Stimulated activated CD4-positive, alpha-beta T cell treated with anti-CD3 and anti-CD28 coated beads, Interleukin-1b, Interleukin-23, amount 100 ng/mL, for 1 hour (primary cell): ENCODE results near the gene YIPF6.
"Not testable (repeated sequence)": the region's sequence is repeated elsewhere in the genome, so short reads cannot be mapped to it uniquely, and the experiment has no call there.

Experiments
- DNase-seq, 2 donors: peaks; one replicate each; pipeline ENCODE4 v3.0.0-alpha.2; 2020; ENCODE audit warnings: low read depth in 2 of 2

YIPF6 gene

GRCh38 chrX:68506649-68507048, 7.8 kb downstream of the YIPF6 start:
- DNase-seq = no peak

DNA sequence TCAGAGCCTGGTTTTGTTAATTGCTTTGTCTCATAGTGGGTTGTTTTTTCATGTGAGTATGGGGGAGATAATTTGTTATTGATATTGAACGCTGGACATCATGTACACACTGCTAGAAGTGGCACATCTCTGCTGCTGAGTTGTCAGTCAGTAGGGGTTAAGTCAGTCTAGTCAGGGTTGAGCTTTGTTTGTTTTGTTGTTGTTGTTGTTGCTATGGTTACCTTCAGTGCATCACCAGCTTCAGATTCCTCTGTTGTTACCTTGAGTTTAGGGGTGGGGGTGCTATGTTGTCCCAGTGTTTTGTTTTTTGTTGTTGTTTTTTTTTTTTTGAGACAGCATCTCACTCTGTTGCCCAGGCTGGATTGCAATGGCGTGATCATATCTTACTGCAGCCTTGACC, 9.9 kb downstream of the YIPF6 start:
- DNase-seq = no peak

DNA sequence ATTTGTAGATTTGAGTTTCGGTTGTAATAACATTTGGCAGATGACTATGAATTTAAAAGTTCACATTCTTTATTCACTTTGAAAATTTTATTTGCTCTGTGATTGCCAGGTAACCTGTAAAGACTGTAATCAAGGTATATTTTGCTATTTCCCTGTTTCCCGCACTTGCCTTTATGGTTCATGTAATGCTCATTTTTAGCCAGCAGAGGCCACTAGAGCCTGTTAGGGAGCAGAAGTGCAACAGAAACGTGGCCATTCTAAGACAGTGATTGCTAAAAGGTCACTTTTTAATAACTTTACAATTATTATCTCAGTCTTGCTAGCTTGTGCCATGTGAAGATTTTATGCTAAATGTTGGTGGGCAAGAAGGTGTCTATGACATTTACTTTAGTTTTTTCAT, 12.4 kb downstream of the YIPF6 start:
- DNase-seq = no peak

DNA sequence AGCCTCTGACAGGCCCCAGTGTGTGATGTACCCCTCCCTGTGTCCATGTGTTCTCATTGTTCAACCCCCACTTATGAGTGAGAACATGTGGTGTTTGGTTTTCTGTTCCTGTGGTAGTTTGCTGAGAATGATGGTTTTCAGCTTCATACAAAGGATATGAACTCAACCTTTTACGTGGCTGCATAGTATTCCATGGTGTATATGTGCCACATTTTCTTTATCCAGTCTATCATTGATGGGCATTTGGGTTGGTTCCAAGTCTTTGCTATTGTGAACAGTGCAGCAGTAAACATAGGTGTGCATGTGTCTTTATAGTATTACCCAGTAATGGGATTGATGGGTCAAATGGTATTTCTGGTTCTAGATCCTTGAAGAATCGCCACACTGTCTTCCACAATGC, 25.8 kb downstream of the YIPF6 start:
- DNase-seq = not testable (repeated sequence)

DNA sequence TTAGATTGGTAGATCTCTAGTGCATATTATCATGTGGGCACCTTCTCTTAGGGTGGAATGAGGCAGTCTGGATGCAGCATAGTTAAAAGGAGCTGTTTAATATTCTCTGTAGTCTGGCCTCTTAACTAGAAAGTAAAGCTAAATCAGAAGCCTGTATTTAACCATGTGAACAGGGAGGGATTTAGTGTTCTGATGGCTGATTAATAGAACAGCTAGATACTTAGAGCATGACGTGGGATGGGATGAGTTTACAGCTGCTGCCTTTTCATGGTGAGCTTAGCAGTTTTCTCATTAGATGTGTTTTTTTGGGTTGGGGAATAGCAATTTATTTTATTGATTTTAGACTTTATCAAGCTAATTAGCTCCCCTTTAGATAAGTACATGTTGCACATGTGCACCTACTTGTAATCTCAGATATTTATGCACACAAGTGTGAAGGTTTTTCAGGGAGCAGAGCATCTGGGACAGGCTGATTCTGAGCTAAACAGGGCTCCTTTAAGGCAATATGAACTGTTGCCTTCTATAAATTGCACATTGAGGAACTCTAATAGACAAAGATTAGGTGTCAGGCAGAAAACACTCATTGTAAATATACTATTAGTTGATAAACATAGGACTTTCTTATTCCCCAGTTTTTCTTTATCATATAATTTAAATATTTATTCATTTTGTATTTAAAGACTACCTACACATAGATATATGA, 34.1 kb downstream of the YIPF6 start:
- no peak for DNase-seq

GRCh38 chrX:68533656-68534055, 34.8 kb downstream of the YIPF6 start:
- DNase-seq = no peak

DNA sequence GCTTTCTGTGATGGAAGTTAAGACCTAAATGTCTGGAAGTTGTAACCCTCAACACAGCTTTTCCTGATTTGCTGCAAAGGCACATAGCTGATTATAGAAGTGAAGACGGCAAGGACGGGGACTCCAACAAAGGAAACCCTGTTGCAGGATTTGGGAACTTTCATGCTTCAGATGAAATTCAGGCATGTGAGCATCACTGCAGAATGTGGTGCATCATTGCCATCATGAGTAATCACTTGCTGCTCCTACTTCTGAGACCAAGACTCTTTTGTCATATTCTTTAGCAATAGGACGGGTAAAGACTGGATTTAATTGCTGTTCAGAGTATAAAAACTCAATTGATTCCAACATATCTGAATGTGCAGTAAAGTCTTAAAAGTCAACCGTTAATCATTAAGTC, 35.8 kb downstream of the YIPF6 start:
- no peak for DNase-seq

GRCh38 chrX:68536429-68536828, 37.6 kb downstream of the YIPF6 start:
- DNase-seq = no peak

DNA sequence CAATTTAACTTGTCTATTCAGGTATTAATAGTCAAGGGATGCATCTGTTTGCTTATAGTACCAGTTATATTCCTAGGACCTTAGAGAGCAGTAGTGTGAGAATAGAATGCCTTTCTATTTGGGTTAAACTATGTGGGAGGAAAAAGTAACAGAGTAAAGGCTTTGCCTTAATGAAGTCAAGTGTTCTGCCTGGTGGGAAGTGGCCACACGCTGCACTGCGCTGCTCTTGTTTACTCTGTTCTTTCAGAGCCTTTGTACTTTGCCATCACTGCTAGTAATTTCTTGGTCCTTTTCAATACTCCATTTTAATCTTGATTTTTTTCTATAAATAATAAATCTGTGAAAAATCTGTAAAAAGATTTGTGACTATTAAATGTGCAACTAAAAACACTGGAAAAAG, 38.0 kb downstream of the YIPF6 start:
- DNase-seq = no peak

GRCh38 chrX:68550193-68550592, 51.3 kb downstream of the YIPF6 start:
- no peak for DNase-seq

DNA sequence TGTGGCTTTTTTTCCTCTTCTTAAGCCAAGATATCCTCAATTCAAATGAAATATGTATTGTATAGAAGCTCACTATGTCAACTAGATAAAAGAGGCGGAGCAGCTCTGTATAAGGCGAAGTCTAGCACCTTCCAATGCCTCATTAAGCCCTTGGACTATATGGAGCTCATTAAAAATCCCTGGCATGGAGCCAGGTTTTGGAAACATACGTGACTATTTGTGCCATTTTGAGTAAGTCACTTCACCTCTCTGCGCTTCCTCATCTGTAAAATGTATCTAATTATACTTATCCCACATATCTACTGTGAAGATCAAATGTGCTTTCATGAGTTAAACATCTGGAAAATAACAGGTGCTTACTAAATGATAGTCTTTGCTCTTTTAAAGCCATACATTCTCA, 57.2 kb downstream of the YIPF6 start:
- no peak for DNase-seq

DNA sequence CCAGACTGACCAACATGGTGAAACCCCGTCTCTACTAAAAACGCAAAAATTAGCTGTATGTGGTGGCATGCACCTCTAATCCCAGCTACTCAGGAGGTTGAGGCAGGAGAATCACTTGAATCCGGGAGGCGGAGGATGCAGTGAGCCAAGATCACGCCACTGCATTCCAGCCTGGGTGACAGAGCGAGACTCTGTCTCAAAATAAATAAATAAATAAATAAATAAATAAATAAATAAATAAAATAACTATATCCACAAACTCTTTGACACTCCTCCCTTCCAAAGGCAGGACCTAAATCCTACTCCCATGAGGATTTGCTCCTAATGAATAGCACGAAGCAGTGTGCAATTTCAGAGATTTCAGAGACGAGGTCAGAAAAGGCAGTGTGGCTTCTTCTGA, 58.3 kb downstream of the YIPF6 start:
- DNase-seq = not testable (repeated sequence)

DNA sequence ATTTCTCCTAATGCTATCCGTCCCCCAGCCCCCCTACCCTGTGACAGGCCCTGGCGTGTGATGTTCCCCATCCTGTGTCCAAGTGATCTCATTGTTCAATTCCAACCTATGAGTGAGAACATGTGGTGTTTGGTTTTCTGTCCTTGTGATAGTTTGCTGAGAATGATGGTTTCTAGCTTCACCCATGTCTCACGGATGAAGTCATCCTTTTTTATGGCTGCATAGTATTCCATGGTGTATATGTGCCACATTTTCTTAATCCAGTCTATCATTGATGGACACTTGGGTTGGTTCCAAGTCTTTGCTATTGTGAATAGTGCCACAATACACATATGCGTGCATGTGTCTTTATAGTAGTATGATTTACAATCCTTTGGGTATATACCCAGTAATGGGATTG, 61.1 kb downstream of the YIPF6 start:
- DNase-seq = not testable (repeated sequence)

DNA sequence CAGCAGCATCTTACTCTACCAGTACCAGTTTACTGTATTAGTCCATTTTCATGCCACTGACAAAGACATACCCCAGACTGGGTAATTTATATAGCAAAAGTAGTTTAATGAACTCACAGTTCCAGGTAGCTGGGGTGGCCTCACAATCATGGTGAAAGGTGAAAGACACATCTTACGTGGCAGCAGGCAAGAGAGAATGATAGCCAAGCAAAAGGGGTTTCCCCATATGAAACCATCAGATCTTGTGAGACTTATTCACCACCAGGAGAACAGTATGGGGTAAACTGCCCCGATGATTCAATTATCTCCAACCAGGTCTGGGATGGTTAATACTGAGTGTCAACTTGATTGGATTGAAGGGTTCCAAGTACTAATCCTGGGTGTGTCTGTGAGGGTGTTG, 69.3 kb downstream of the YIPF6 start:
- no peak for DNase-seq

DNA sequence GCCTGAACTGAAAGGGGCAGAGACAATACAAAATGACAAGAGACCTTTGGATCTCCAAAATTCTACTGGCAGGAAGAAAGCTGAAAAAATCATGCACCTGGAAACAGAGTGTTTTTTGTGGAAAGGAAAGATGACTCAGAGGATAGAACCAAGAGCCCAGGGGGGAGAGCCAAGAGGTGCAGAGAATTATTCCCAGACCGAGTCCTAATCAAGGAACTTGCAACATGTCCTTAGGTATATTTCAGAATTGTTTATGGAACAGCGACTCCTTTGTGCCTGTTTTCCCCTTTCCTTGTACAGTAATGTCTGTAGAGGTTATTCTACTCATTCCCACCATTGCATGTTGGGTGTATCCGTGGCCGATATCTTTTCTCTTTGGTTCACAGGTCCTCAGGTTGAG, 71.7 kb downstream of the YIPF6 start:
- no peak for DNase-seq

DNA sequence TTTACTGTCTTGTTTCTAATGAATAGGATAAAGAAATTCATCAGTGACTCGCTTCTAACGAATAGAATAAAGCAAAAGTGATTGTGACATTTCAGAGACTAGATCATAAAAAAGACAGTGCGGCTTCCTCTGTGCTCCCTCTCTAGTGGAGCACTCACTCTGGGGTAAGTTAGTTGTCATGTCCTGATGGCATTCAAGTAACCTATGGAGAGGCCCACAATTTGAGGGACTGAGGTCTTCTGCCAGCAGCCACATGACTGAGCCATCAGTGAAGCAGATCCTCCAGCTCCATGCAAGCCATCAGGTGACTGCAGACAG, 72.4 kb downstream of the YIPF6 start:
- no peak for DNase-seq

DNA sequence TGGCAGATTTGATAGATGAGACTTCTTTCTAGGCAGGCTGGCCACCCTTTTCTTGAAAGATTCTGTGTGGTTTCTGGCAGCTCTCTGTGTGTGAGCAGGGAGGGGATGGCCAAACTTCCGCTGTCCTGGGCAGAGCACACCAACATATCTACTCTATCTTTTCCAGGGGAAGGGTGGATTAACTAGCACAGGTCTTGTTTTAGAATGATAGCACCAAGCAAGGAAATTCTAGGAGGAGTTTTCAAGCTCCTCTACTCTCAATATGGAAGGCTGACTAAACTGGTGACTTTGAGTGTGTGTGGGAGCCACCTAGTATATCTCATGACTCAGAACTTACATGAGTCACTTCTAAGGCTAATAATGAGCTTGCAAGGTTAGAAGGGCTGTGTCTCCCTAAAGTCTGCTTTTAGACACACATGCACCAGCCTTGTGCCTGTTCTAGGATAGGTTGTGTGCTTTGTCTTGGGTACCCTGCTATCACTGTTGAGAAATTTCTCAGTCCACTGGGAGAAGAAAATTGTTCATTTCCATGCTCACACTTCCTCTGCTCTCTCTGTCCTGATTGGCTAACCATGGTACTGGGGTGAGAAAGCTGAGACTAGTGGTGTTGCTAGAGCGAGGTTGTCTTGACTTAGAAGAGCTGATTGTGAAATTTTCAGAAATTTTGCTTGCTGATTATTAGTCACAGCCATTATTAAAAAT, 72.9 kb downstream of the YIPF6 start:
- DNase-seq = no peak

DNA sequence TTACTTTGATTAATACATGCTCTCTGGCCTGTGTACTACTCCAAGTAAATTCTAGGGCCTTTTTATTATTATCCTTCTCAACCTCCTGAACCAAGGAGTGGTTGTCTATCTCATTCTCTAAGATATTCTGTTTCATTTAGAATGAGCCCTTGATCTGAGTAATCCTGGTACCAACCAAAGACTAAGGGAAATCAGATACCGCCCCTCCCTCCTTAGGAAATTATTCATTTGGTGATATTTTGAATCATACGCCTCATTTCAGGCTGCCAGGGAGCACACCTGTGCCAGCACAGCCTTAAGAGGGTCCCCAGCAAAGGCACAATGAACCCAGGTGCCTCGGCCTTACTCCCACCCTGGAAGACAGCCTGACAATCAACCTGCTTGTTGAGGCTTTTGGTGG, 75.4 kb downstream of the YIPF6 start:
- DNase-seq = no peak

DNA sequence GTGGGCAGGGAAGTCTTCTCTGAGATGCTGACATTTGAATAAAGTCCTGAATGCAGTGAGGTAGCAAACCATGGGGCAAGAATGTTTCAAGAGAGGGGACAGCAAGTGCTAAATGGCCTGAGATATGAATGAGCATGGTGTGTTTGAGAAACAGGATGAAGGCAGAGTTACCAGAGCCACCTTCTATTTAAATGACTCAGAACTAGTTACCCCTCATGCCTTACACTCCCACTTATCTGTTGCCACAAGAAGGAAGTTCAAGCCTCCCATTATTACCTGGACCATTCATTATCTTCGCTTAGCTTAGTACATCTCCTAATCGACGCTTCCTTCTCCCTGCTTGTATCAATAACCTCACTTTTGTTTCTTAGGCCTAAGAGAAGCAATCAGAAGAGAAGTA, 81.0 kb downstream of the YIPF6 start:
- no peak for DNase-seq

DNA sequence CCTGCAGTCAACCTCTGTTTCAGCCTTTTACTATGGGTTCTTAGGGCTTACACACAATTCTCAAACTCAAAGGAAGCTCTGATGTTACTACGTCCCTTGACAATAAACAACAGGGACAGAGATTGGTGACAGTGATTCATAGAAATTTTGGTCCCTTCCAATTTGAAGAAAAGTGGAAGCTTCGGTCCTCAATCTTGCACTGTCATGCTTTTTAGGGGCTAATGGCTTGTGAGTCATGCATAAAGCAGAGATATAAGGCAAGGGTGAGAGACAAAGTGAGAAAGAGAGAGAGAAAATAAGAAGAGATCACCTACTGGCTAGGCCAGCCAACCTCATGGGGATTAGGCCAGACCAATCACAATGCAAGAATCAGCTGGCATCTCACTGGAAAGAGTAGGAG, 85.4 kb downstream of the YIPF6 start:
- no peak for DNase-seq
